Cerebellar cortex (tissue), 1 donor: ENCODE results near the gene EEFSEC.
"Not testable (repeated sequence)": the region's sequence is repeated elsewhere in the genome, so short reads cannot be mapped to it uniquely, and the experiment has no call there.

Experiments
- DNase-seq: peaks from one replicate; pipeline ENCODE4 v3.0.0-alpha.2; 2015; ENCODE audit warnings: low spot score

Gene EEFSEC

DNA sequence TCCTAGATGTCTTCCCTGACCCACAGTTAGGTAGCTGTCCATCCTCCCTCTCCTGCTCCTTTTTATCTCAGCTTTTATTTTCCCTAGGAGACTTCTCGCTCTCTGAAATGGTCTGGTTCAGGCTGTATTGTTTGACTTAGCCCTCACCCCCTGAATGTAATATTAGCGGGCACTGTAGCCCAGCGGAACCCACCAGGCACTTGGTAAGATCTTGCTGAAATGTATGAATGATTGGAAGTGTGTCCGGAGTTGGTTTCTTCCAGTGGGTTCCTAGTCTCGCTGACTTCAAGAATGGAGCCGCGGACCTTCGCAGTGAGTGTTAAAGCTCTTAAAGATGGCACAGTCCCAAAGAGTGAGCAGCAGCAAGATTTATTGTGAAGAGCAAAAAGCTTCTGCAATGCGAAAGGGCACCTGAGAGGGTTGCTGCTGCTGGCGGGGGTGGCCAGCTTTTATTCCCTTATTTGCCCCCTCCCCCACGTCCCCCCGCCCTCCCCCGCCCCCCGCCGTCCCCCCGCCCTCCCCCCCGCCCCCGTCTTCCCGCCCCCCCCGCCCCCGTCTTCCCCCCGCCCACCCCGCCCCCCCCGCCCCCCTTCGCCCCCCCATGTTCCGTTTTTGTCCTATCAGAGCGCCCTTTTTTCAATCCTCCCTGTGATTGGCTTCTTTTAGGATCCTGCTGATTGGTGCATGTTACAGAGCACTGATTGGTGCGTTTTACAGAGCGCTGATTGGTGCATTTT is 694 bp upstream of the EEFSEC start:
- DNase-seq: no peak

DNA sequence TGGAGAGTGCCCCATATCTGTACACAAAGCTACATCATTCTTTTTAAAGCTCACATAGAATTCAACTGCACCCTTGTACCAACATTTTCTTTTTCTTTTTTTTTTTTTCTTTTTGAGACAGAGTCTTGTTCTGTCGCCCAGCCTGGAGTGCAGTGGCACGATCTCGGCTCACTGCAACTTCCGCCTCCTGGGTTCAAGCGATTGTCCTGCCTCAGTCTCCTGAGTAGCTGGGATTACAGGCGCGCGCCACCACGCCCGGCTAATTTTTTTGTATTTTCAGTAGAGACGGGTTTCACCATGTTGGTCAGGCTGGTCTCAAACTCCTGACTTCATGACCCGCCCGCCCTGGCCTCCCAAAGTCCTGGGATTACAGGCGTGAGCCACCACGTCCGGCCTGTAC is 1.1 kb downstream of the EEFSEC start:
- not testable (repeated sequence) for DNase-seq

- DNase-seq: no peak
These were observed 2.5 kb downstream of the EEFSEC start for GRCh38 chr3:128155616-128156360.

- DNase-seq: no peak
These were observed 7.4 kb downstream of the EEFSEC start for GRCh38 chr3:128160661-128161060.

- DNase-seq: no peak
These were observed 10.2 kb downstream of the EEFSEC start for GRCh38 chr3:128163432-128163831.

DNA sequence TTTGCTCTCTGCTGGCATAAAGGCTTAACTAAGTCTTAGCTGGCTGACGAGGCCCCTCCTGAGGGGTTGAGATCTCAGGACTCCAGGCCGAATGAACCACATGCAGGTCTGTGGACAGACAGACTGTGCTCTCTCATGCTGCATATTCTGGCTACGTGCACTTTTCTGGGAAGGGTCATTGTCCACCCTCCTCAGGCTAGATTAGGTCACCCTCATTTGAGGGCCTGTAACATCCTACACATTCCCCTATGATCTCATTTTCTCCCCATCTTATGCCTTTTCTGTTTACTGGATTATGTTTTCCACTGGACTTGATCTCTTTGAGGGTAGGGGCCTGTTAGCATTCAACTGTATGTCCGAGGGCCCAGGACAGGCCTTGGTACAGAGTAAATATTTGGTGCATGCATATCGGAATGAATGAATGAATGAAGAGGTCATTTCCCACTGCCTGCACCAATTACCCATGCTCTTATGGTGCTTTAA is 13.7 kb downstream of the EEFSEC start:
- DNase-seq: no peak

DNA sequence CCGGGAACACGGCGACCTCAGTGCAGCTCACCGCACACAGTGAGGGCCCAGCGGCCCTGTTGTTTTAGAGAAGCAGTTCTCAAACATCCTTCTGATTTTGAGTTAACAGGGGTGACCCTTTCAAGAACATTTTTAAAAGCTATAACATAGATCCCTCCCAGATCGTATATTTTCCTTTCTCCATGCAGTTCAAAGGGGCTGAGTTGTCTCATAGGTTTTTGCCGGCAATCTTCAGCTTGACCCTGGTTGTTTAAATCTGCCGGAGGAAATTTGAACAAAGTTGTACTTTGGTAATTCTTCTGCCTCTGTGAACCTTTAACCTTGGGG is 14.3 kb downstream of the EEFSEC start:
- DNase-seq: no peak

- no peak for DNase-seq
These were observed 14.8 kb downstream of the EEFSEC start for GRCh38 chr3:128167973-128168674.

DNA sequence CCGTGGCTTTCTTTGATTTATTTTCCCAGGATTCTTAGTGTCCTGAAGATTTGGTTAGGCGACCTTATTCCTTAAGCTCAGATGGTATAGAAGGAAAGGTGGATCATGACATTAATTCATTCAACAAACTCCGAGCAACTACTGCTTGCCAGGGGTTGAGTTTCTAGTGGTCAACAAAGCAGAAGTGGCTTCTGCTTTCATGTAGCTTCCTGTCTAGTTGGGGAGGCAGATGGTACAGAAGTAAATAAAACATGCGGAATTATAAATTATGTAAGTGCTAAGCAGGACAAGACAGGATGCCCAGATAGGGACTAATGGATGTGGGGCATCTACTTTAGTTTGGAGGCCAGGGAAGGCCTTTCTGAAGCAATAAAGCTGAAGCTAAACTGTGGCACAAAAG is 15.6 kb downstream of the EEFSEC start:
- DNase-seq: no peak

- DNase-seq: peak; percentile 69
These were observed 17.7 kb downstream of the EEFSEC start for GRCh38 chr3:128170866-128171516.

DNA sequence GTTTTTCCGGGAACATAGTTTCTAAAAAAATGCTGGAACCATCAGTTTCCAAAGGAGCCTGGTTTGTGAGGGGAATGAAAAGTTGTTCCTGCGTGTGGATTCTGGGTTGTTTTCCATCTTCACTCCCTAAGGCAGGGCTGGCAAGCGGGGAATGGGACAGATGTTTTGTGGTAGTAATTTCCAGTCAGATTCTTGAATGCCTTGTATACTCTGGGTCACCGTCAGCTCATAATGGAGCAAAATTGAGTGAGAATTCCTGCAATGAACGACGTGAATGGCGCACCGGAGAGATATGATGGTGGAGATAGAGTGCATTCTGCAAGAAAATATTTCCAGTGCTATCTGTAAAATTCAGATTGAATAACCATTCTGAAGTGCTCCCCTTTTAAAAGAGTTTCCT is 19.9 kb downstream of the EEFSEC start:
- DNase-seq: no peak

DNA sequence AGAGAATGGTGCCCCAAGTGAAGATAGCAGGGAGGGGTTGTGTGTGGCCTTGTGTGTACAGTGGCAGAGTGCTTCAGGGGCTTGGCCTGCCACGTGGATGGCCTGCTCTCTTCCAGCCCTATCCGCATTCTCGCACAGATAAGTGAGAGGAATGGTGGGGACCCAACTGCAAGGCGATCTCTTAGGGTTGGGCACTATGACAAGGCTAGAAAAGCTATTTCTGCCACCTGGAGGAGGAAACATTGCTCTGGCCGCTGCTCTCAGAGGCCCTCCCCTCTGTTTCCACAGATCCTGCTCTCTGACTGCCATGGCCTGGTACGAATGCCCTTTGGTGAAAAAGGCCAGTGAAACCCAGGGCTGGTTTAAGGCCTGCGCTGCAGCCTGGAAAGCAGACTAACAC is 20.6 kb downstream of the EEFSEC start:
- no peak for DNase-seq

GRCh38 chr3:128174675-128175590 is 21.7 kb downstream of the EEFSEC start:
- no peak for DNase-seq

DNA sequence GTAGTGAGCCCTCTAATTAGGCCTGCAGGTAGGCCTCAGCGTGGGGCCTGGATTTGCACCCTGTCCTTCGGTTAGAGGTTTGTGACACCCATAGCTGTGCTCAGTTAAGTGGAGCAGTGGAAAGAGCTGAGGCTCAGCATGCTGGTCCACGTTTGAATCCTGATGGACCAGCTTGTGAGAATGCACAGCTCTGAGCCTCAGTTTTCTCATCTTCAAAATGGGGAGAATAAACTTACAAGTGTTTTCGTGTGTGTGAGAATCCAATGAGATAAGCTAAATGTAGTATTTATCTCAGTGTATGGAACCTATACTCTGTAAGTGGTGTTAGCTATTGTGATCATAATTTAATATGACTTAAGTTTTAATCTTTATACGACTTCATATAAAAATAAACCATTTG is 22.5 kb downstream of the EEFSEC start:
- no peak for DNase-seq

DNA sequence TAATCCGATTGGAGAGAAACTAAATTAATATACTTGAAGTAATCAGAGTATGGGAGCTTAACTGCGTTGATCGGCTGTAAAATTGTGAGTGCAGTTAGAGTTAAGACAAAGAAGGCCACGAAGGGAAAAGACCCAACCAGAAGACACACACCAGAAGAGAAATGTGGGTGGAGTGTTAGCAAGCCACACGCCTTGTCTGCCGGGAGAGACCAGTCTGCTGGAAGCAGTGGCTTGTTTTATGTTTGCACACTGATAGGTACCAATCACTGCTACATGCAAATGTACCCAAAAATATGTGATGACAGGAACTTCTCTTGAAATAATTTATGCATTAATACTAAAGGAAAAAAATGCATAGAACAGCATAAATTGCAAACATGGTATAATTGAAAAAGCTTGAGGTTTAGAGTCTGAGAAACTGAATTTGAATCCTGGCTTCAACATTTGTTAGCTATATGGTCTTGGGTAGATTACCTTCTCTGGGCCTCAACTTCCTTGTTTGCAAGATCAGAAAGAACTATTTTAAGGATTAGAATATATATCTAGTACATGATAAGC is 23.1 kb downstream of the EEFSEC start:
- DNase-seq: no peak

DNA sequence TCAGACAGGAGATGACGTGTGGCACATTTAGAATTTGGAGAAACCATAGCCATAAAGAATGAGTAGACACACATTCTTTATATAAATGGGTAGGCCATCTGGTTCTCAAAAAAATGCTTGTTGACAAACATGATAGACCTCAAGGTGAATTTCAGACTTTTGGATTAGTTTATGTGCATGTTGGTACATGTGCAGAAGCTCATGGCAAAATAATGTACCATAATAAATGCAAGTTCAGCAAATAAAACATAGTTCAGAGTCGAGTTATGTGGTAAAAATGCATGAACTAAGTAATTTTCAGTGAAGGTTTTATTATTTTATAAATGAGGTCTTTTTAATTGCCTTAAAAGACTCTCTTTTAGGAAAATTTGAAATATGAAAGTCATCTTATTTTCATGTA is 24.6 kb downstream of the EEFSEC start:
- no peak for DNase-seq

- no peak for DNase-seq
These were observed 25.7 kb downstream of the EEFSEC start for GRCh38 chr3:128178782-128179483.

GRCh38 chr3:128179484-128179819 is 26.2 kb downstream of the EEFSEC start:
- DNase-seq: no peak

DNA sequence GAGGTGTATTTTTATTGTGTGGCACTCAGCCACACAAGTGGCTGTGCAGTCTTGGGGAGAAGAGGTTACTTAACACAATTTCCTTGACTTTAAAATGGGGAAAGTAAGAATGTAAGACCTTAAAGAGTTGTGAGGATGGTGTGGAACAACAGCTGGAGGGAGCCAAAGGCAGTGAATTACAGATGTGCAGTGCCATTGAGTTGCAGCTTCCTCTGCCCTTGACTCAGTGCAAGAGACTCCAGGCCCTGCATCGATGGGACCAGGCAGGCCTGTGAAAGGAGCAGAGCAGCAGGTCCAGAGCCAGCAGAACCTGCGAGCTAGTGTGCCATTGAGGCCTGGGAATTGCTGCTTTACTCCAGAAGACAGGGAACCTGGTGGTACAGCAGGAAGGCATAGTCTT is 27.2 kb downstream of the EEFSEC start:
- peak; percentile 6 for DNase-seq

DNA sequence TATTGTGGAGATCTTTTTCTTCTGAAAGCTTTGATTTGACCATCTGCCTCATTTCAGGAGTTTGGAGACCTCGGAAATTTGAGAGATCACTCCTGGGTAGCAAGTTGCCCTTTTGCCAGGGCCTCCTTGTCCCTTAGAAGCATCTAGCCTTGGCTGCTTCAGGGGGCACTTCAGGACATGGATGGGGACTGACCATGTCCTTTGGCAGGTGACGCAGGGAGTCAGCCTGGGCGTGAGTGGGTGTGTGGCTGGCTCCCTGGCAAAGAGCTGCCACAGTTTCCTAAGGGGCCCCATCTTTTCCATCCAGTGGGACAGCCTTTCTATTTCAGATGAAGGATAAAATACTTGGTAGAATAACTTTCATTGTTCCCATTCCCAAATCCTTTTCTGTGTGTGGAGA is 27.6 kb downstream of the EEFSEC start:
- no peak for DNase-seq

GRCh38 chr3:128182656-128183055 is 29.4 kb downstream of the EEFSEC start:
- DNase-seq: no peak
